ENCODE data around the gene ZMYND12.

GRCh38 chr1:42422737-42423136 is 33.1 kb downstream of the ZMYND12 start:
- no peak for TF ChIP-seq RAD21 (IDR thresholded peaks at IDR 0.05; ENCODE audit: low read length)
- TF ChIP-seq CTCF (IDR thresholded peaks at IDR 0.05): no peak

Data from SK-N-SH (cell line).